Left lung (tissue), 10 donors: ENCODE results near the gene ZNF787. TPM values are rescaled to one million over a fixed set of nuclear protein-coding genes. Genes with fewer than 3 reads are reported as not detected.
A peak's percentile ranks its signal among the peaks of the same experiment; 100 is the strongest.

Source experiments
- ATAC-seq: fragments of 200-7000 bp; cut with Tn5 transposase; one replicate; pipeline ENCODE4 v1.9.1; 2020; ENCODE audit warnings: moderate library complexity
- DNase-seq, 4 donors: peaks; one replicate each; pipeline ENCODE4 v3.0.0-alpha.2; 2013 to 2020
- H3K27ac ChIP-seq, 2 donors: fragments of 200-600 bp; sonication (generic) in 1 of 2; one replicate each; pipeline versions ENCODE4 v1.5.0 to v1.8.0; 2020 to 2021
- H3K27me3 ChIP-seq, 2 donors: fragments of 200-600 bp; sonication (generic) in 1 of 2; one replicate each; pipeline versions ENCODE4 v1.5.0 to v1.8.0; 2020 to 2021
- H3K36me3 ChIP-seq, 2 donors: fragments of 200-600 bp; sonication (generic) in 1 of 2; one replicate each; pipeline versions ENCODE4 v1.5.0 to v1.8.0; 2020 to 2021
- H3K4me1 ChIP-seq, 2 donors: fragments of 200-600 bp; one replicate each; pipeline ENCODE4 v1.8.0; 2021
- H3K4me3 ChIP-seq, 2 donors: fragments of 200-600 bp; sonication (generic) in 1 of 2; one replicate each; pipeline versions ENCODE4 v1.5.0 to v1.8.0; 2020 to 2021; ENCODE audit warnings: mild to moderate bottlenecking in 1 of 2
- H3K9me3 ChIP-seq, 2 donors: fragments of 200-600 bp; sonication (generic) in 1 of 2; one replicate each; pipeline versions ENCODE4 v1.5.0 to v1.8.0; 2020 to 2021
- CTCF ChIP-seq, 2 donors: fragments of 200-600 bp; sonication (generic) in 1 of 2; IDR thresholded peaks; one replicate each; pipeline versions ENCODE4 v1.5.0 to v1.8.0; 2021; ENCODE audit warnings: antibody characterized with exemption in 2 of 2
- intact Hi-C, 2 donors: fragments of 100-400 bp; cut with DNase I; formaldehyde crosslinking; loops; one replicate each; pipeline versions ENCODE4 v1.11.2 to v1.14.2; 2022
- polyA plus RNA-seq, 6 donors: library from polyadenylated mRNA; unstranded; fragments of 120-200 nt; gene quantifications; one replicate each; pipeline ENCODE4 v1.2.1, GENCODE V29; 2013; ENCODE audit not compliant: insufficient read length in 6 of 6
- total RNA-seq, 2 donors: library from RNA; stranded (reverse); fragmentation: NEBNext Ultra II Directional; extraction: Animal tissue kit (Norgen Biotek cat#: 25700); gene quantifications; one replicate each; pipeline ENCODE4 v1.2.1, GENCODE V29; 2021
- donor health status: DM: no; HTN: yes; CAD: no.
- donor health status: DM: no; HTN: no; CAD: no.

ZNF787 gene
- total and polyA plus RNA-seq, 8 donors: 11.0 to 44.6 (median 19.3) TPM

- H3K9me3 ChIP-seq: no peaks in the 10 kb centered on the region
- no peak overlapping the region for H3K27ac ChIP-seq
- DNase-seq (peak in 1 of 4 donors; percentile 63), ATAC-seq (no peak)
- intact Hi-C loops: no loop called here
- H3K4me3 ChIP-seq: no peak overlapping the region
- no peak for TF ChIP-seq CTCF (IDR thresholded peaks at IDR 0.05)
- H3K36me3 ChIP-seq: peaks cover 0 to 58% of the 10 kb centered on the region in 2 donors
- peaks cover 0 to under 1% of the 10 kb centered on the region in 2 donors for H3K27me3 ChIP-seq
- peaks cover 0 to 15% of the 10 kb centered on the region in 2 donors for H3K4me1 ChIP-seq
Measured at GRCh38 chr19:56086671-56087430, 34.2 kb downstream of the ZNF787 start.

- peaks cover 0 to 8% of the 10 kb centered on the region in 2 donors for H3K27me3 ChIP-seq
- no peaks in the 10 kb centered on the region for H3K9me3 ChIP-seq
- TF ChIP-seq CTCF (IDR thresholded peaks at IDR 0.05): no peak
- no peak overlapping the region for H3K4me3 ChIP-seq
- no peak overlapping the region for H3K27ac ChIP-seq
- peaks cover 8 to 16% of the 10 kb centered on the region in 2 donors for H3K4me1 ChIP-seq
- peak; percentile 5 for ATAC-seq
- DNase-seq: no peak
- intact Hi-C loops: no loop called here
- H3K36me3 ChIP-seq: peaks cover 0 to 57% of the 10 kb centered on the region in 2 donors
Measured at GRCh38 chr19:56085571-56086275, 35.4 kb downstream of the ZNF787 start.

GRCh38 chr19:56084835-56085536 lies 36.1 kb downstream of the ZNF787 start:
- Histone ChIP-seq H3K27ac (no peak overlapping the region), H3K27me3 (peaks cover 0 to 8% of the 10 kb centered on the region in 2 donors), H3K9me3 (no peaks in the 10 kb centered on the region), H3K4me3 (no peak overlapping the region), H3K4me1 (peaks cover 8 to 14% of the 10 kb centered on the region in 2 donors), H3K36me3 (peaks cover 0 to 49% of the 10 kb centered on the region in 2 donors)
- no peak for ATAC-seq
- intact Hi-C loops: no loop called here
- no peak for TF ChIP-seq CTCF (IDR thresholded peaks at IDR 0.05)
- DNase-seq: peak in 1 of 4 donors; percentile 52

GRCh38 chr19:56083668-56084067 lies 37.4 kb downstream of the ZNF787 start:
- DNase-seq: no peak
- no peaks in the 10 kb centered on the region for H3K9me3 ChIP-seq
- peaks cover 0 to 36% of the 10 kb centered on the region in 2 donors for H3K36me3 ChIP-seq

More at GRCh38 chr19:56083668-56084067, 37.4 kb downstream of the ZNF787 start:
- no peak for TF ChIP-seq CTCF (IDR thresholded peaks at IDR 0.05)
- peaks cover 0 to 8% of the 10 kb centered on the region in 2 donors for H3K27me3 ChIP-seq
- no peak overlapping the region for H3K4me3 ChIP-seq
- no peak overlapping the region for H3K27ac ChIP-seq
- ATAC-seq: no peak
- intact Hi-C loops: no loop called here
- peaks cover 8 to 14% of the 10 kb centered on the region in 2 donors for H3K4me1 ChIP-seq
